Fibroblast of lung (primary cell): Measurements from ENCODE around the gene PGGHG. TPM values are rescaled to one million over a fixed set of nuclear protein-coding genes. Genes with fewer than 3 reads are reported as not detected.
A peak's percentile ranks its signal among the peaks of the same experiment; 100 is the strongest.

Experiments used
- DNase-seq, 2 donors: peaks; one replicate each; pipeline versions ENCODE4 v3.0.0 to v3.0.0-alpha.2; 2010; ENCODE audit warnings: low read depth in 2 of 2
- H2AFZ ChIP-seq: 2 replicates; pipeline ENCODE4 v1.5.1; 2012; ENCODE audit warnings: low read length, control low read depth, inconsistent platforms
- H3K27ac ChIP-seq: 2 replicates; pipeline ENCODE4 v1.5.1; 2011; ENCODE audit warnings: low read length, control low read depth; ENCODE audit not compliant: insufficient read depth
- H3K27me3 ChIP-seq: 2 replicates; pipeline ENCODE4 v1.5.1; 2011; ENCODE audit warnings: mild to moderate bottlenecking, low read length; ENCODE audit not compliant: control insufficient read depth, insufficient read depth
- H3K36me3 ChIP-seq: 2 replicates; pipeline ENCODE4 v1.5.1; 2011; ENCODE audit warnings: low read length; ENCODE audit not compliant: control insufficient read depth, insufficient read depth
- H3K4me1 ChIP-seq: 2 replicates; pipeline ENCODE4 v1.5.1; 2011; ENCODE audit warnings: low read length; ENCODE audit not compliant: control insufficient read depth, insufficient read depth; ENCODE audit errors: extremely low read depth
- H3K4me2 ChIP-seq: 2 replicates; pipeline ENCODE4 v1.5.1; 2011; ENCODE audit warnings: low read length, control low read depth; ENCODE audit not compliant: insufficient read depth; ENCODE audit errors: extremely low read depth
- H3K4me3 ChIP-seq, 4 experiments: fragments of 200-600 bp in 1 of 4; sonication (generic) in 1 of 4; replicated peaks in 1 of 4; 2 replicates each; pipeline ENCODE4 v1.5.1; 2011 to 2016; ENCODE audit warnings: low read length in 4 of 4, low read depth in 3 of 4, mild to moderate bottlenecking in 3 of 4, control low read depth in 2 of 4, inconsistent platforms in 1 of 4, mixed read lengths in 1 of 4; ENCODE audit not compliant: insufficient read depth in 1 of 4; ENCODE audit errors: control extremely low read depth in 1 of 4
- H3K79me2 ChIP-seq: 2 replicates; pipeline ENCODE4 v1.5.1; 2012; ENCODE audit warnings: mild to moderate bottlenecking, low read length, inconsistent platforms; ENCODE audit not compliant: control insufficient read depth, insufficient read depth
- H3K9ac ChIP-seq: 2 replicates; pipeline ENCODE4 v1.5.1; 2011; ENCODE audit warnings: mild to moderate bottlenecking, low read length, control low read depth; ENCODE audit not compliant: insufficient read depth
- H3K9me3 ChIP-seq: 2 replicates; pipeline ENCODE4 v1.5.1; 2012; ENCODE audit warnings: low read depth, low read length; ENCODE audit not compliant: control insufficient read depth, insufficient read depth
- H4K20me1 ChIP-seq: 2 replicates; pipeline ENCODE4 v1.5.1; 2011; ENCODE audit warnings: low read length; ENCODE audit not compliant: control insufficient read depth, insufficient read depth; ENCODE audit errors: extremely low read depth
- CTCF ChIP-seq, 2 donors: IDR thresholded peaks in 1 of 2; conservative IDR thresholded peaks in 1 of 2; 1 replicate in 1 of 2; 2 replicates in 1 of 2; pipeline ENCODE4 v1.5.1; 2011 to 2012; ENCODE audit warnings: low read length in 2 of 2, control low read depth in 1 of 2, inconsistent platforms in 1 of 2, low read depth in 1 of 2, mild to moderate bottlenecking in 1 of 2
- EZH2 ChIP-seq: IDR thresholded peaks from 2 replicates; pipeline ENCODE4 v1.5.1; 2012; ENCODE audit warnings: low read length, control low read depth, mild to moderate bottlenecking; ENCODE audit errors: missing control alignments
- polyA plus RNA-seq, 2 donors: library from polyadenylated mRNA; depleted of rRNA in 1 of 2; stranded (reverse) in 1 of 2; unstranded in 1 of 2; fragments of >200 nt; gene quantifications; 2 replicates each; pipeline ENCODE4 v1.2.1, GENCODE V29; 2011 to 2012; ENCODE audit warnings: missing spikeins in 1 of 2
- total RNA-seq: library from RNA; depleted of rRNA; stranded (reverse); fragments of >200 nt; gene quantifications from 2 replicates; pipeline ENCODE4 v1.2.1, GENCODE V29; 2014

The PGGHG gene
- total and polyA plus RNA-seq, 2 donors (not counting 1 experiment from before 2014, with no cell fraction given) = 4.6 to 8.4 TPM

GRCh38 chr11:287821-288477, 977 bp upstream of the PGGHG start:
- Histone ChIP-seq H3K4me2 (peak overlapping the region; percentile 39), H3K9ac (no peak overlapping the region), H3K4me1 (no peaks in the 10 kb centered on the region), H3K27ac (no peak overlapping the region), H2AFZ (no peak overlapping the region), H3K4me3 (peak overlapping the region in 3 of 4 experiments; percentile 11 to 59 (median 40)), H3K79me2 (no peaks in the 10 kb centered on the region), H3K36me3 (no peaks in the 10 kb centered on the region), H4K20me1 (no peaks in the 10 kb centered on the region), H3K9me3 (no peaks in the 10 kb centered on the region), H3K27me3 (peaks cover 5% of the 10 kb centered on the region)
- no peak for DNase-seq
- TF ChIP-seq EZH2 (no peak), CTCF (conservative IDR thresholded peaks at IDR 0.05 in 1 of 2, IDR thresholded peaks at IDR 0.05 in 1 of 2; ENCODE audit: low read depth in 1 of 2, low read length in 2 of 2) (no peak)

GRCh38 chr11:289398-289711, 429 bp downstream of the PGGHG start:
- H3K9me3 ChIP-seq = no peaks in the 10 kb centered on the region
- peak overlapping the region in 2 of 4 experiments; percentile 34 to 42 for H3K4me3 ChIP-seq
- H3K27ac ChIP-seq = no peak overlapping the region
- no peak overlapping the region for H2AFZ ChIP-seq
- no peaks in the 10 kb centered on the region for H3K4me1 ChIP-seq
- peaks cover 5% of the 10 kb centered on the region for H3K27me3 ChIP-seq
- no peaks in the 10 kb centered on the region for H3K36me3 ChIP-seq
- peak overlapping the region; percentile 35 for H3K4me2 ChIP-seq
- DNase-seq = no peak
- no peak for TF ChIP-seq EZH2
- TF ChIP-seq CTCF (conservative IDR thresholded peaks at IDR 0.05 in 1 of 2, IDR thresholded peaks at IDR 0.05 in 1 of 2; ENCODE audit: low read depth in 1 of 2, low read length in 2 of 2) = no peak
- H4K20me1 ChIP-seq = no peaks in the 10 kb centered on the region
- no peaks in the 10 kb centered on the region for H3K79me2 ChIP-seq
- H3K9ac ChIP-seq = no peak overlapping the region

- Histone ChIP-seq H4K20me1 (no peaks in the 10 kb centered on the region), H3K9ac (no peak overlapping the region), H3K79me2 (no peaks in the 10 kb centered on the region), H3K27me3 (peaks cover 5% of the 10 kb centered on the region), H3K4me3 (peak overlapping the region in 2 of 4 experiments; percentile 34 to 42), H3K27ac (no peak overlapping the region), H3K9me3 (no peaks in the 10 kb centered on the region), H2AFZ (no peak overlapping the region), H3K36me3 (no peaks in the 10 kb centered on the region), H3K4me2 (peak overlapping the region; percentile 35), H3K4me1 (no peaks in the 10 kb centered on the region)
- TF ChIP-seq EZH2 (no peak), CTCF (conservative IDR thresholded peaks at IDR 0.05 in 1 of 2, IDR thresholded peaks at IDR 0.05 in 1 of 2; ENCODE audit: low read depth in 1 of 2, low read length in 2 of 2) (no peak)
- no peak for DNase-seq
Observed at GRCh38 chr11:289712-290620, 1.0 kb downstream of the PGGHG start.
